Stimulated activated CD8-positive, alpha-beta memory T cell treated with anti-CD3 and anti-CD28 coated beads, Interleukin-12 subunit alpha, Interleukin-12 subunit beta, amount 100 ng/mL, for 4 hours (primary cell): Measurements from ENCODE around the gene DNAH7.

ENCODE experiments used
- DNase-seq: peaks from one replicate; pipeline ENCODE4 v3.0.0-alpha.2; 2020; ENCODE audit warnings: low read depth

Gene DNAH7

DNA sequence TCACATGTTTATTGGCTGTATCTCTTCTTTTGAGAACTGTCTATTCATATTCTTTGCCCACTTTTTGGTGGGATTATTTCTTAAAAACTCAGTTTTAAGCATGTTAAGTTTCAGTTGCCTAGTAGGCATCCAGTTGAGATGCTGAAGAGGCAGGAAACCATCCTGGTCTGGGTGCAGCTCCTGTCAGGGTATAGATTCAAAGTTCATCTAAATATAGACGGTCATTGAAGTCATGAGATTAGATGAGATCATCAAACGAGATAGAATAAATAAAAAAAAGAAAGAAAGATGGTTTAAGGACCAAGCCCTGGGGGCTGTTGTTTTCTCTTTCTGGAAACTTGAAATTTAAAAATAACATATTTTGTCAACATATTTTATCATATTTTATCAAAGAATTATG is 9.2 kb upstream of the DNAH7 start:
- DNase-seq, result no peak

DNA sequence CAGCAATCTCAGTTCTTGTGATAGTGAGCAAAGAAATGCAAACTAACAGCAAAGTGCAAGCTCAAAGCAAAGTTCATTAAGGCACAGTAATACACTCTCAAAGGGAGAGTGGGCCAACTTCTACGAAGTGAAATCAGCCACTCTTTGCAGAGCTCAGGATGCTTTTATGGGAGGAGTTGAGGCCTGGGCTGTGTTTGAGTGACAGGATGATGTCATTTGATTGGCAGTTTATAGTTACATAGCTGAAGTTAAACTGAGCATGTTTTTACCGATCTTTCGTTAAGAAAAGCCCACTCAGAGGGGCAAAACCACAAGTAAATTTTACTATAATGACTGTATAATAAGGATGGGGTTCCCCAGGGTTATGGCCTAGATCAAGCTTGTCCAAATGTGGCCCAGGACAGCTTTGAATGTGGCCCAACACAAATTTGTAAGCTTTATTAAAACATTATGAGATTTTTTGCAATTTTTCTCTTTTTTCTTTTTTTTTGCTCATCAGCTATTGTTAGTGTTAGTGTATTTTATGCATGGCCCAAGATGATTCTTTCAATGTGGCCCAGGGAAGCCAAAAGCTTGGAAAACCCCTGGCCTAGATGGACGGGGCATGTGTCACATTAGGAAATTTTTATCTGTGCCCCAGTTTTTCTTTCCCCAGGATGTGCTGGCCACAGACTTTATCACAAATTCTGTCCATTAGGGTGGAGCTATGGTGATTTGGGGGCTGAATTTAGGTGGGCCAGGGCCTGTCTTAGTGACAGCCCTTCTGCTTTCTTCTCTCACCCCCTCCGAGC is 8.3 kb upstream of the DNAH7 start:
- no peak for DNase-seq

DNA sequence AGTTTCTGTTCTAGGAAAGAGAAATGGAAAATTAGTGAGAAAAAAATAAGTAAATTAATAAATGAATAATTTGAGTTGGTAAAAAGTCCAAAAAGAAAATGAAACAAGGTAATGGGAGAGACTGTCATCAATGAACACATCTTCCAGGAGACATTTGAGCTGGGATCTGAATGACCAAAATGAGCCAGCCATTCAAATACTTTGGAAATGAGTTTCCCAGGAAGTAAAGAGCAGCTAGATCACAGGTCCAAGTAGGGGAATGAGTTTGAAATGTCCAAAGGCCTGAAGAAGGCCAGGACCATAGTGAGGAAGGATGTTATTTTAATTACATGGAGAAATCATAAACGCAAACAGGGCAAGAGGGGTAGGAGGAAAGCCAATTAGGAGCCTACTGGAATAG is 6.6 kb upstream of the DNAH7 start:
- no peak for DNase-seq

DNA sequence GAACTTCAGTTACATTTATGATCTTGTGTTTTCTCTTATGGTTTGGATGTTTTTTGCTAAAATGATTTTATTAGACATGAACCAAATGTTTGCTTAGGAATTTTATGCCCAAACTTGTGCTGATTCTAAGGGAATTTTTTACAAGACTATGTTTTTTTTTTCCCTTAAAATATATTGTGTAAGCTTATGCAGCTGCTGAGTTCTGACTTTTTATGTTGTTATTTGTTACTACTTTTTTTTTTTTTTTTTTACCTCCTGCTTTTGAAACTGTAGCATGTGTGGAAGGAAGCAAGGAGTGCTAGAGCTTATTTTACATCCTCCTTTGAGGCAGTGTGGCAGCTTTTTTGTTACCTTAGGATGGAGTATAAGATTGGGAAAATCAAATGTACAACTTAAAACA is 6.0 kb upstream of the DNAH7 start:
- DNase-seq, result no peak

DNA sequence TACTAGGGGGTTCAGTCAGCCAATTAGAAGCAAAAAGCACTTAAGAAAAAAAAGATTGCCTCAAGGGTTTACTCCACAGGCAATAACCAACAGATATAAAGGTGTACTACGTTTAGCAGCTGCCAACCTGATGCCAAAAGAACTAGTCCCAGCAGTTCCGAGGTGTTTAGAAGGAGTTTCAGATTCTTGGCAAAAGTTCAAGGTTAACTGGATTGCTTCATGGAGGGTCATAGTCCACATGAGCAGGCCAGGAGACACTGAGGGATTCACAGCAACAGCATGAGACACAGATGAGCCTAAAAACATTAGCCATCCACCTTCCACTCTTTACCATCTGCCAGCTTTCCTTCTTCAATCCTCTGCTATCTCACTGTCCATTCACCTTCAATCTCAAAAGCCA is 4.9 kb upstream of the DNAH7 start:
- no peak for DNase-seq

DNA sequence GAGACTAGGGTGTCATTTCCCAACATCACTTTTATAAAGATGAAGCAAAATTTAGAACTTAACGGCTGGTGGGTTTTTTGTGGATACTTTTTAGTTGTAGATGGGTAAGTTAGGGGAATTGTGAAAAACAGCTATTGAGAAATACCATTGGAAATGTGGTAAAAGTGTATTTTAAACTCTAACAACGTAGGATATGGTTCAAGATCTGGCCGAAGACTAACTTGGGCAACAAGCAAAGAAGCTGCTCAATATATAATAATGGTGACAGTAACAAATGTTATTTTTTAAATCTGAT is 1.6 kb downstream of the DNAH7 start:
- no peak for DNase-seq

DNA sequence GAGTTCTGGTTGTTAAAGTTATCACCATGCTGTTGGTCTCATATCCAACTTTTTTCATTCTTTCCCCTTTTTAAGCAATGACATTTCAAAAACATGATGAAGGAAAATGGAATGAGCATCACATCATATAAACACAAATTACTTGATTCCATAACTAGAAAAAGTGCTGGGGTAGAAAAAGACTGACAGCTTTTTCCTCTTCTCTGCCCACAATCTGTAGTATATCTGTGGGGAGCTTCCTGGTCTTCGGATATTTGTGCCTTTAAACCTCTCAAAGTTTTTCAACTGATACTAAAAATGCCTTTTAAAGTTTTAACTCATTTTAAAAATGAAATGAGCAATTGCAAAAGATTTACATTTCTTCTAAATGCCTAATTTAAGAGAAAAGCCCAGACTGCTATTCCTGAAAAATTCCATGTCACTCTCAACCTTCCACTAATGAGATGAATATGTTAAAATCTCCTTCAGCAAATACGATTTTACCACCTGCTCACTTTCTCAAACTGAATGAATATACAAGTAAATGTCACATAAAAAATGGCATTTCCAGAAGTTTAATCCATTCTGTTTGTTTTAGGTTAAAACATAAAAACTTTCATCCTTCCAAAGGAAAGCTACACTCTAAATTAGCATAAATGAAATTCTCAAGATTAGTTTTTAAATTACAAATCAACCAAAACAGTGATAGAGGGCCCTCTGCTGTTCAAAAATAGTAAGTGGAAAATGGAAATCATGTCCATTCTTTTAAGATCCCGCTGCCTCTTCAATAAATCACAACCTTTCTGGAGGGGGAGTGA is 2.1 kb downstream of the DNAH7 start:
- DNase-seq, result no peak

DNA sequence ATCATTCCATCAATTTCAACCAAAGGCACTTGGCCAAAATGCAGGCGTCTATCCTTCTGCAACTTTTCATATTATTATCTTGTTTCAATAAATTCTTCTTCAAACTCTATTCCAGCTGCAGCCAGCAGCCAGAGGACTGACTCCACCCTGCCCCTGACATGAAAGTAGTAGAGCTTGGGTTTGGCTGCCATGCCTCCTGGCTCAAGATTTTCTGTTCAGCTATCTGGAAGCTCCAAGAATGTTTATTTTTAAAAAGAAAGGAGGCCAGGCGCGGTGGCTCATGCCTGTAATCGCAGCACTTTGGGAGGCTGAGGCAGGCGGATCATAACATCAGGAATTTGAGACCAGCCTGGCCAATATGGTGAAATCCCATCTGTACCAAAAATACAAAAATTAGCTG is 4.9 kb downstream of the DNAH7 start:
- DNase-seq, result no peak

DNA sequence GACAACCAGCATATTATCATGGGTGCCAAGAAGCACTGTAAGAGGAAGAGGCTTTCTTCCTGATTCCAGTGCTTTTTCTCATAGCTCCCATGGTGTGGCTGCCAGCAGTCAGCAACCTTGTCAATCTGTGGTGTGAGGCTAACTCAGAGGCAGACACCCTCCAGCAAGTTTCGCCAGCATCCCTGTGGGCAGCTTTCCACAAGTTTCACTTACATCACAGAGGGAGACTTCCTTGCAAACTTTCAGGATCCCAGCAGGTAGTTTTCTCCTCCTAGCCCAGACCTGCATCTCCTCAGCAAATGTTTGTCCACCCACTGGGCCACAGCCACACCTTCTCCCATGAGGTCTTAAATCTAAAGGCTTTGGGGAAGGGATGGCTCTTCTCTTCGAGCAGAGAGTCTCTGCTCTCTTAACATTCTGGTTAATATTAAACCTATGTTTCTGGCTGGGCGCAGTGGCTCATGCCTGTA is 9.1 kb downstream of the DNAH7 start:
- DNase-seq, result no peak

DNA sequence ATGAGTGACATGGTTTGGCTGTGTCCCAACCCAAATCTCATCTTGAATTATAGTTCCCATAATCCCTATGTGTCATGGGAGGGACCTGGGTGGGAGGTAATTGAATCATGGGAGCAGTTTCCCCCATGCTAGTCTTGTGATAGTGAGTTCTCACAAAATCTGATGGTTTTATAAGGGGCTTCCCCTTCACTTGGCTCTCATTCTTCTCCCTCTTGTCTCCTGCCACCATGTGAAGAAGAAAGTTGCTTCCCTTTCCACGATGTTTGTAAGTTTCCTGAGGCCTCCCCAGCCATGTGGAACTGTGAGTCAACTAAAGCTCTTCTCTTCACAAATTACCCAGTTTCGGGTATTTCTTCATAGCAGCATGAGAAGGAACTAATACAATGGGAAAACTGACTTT is 14.0 kb downstream of the DNAH7 start:
- DNase-seq, result no peak

DNA sequence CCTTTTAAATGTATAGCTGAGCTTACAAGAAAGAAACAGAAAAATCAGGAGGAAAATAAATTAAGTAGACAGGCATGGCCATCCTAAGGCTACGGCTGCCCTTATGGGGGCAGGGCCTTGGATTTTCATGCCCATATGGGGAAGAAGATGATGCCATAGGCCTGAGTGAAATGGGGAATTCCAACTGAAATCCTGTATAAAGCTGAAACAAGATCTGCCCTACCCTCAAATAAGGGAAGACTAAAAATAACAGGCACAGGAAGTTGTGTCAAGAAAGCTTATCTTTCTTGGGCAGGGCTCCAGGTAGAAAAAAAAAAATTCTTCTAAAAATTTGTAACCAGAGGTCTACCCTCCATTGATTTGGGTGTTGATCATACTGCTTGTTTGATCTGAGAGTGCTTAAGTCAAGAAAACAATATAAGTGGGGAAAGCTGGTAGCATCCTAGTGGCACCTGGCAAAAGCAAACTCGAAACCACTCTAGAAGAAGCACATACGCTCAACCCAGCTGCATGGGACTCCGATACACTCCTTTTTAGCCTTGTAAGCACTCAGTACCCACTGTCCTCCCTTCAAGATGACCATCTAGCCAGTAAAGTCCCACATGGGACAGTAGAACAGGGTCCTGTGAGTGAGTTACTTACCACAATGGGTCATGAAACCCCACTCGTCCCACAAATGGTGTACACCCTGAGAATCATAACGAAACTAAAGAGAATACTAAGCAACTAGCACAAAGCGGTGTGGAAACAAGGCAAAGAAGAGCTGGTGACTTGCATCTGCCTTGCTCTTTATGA is 22.3 kb downstream of the DNAH7 start:
- DNase-seq, result no peak

DNA sequence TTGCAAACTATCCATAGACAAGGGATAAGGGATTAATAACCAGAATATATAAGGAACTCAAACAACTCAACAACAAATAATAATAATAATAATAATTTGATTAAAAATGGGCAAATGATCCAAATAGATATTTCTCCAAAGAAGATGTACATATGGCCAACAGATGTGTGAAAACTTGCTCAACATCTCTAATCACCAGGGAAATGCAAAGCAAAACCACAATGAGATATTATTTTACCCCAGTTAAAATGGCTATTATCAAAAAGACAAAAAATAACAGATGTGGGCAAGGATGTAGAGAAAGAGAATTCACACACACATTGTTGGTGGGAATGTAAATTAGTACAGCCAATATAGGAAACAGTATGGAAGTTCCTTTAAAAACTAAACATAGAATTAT is 26.9 kb downstream of the DNAH7 start:
- DNase-seq, result no peak

DNA sequence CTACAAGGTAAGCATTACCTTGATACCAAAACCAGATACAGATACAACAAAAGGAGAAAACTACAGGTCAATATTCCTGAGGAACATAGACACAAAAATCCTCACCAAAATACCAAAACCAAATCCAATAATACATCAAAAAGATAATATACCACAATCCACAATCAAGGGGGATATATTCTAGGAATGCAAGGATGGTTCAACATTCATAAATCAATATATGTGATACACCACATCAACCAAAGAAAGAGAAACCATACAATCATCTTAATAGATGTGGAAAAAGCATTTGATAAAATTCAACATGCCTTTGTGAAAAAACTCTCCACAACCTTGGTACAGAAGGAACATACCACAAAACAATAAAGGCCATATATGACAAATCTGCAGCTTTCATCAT is 28.4 kb downstream of the DNAH7 start:
- DNase-seq, result no peak

DNA sequence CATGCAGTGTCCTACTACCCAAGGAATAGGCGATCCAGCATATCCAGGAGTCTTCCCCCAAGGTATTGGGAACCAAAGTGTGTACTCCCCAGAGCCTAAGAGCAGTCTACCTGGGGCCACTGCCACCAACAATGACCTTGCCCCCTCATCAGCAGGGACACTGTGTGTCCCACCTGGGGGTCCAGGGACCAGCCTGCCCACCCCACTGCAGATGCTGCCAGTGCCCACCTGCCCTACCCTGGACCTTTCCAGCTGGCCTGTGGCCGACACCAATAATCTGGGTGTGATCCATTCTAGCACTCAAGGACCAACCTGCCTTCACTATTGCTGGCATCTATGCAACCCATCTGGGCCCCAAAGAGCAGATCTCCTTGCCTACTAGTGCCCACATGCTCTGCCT is 32.2 kb downstream of the DNAH7 start:
- no peak for DNase-seq

DNA sequence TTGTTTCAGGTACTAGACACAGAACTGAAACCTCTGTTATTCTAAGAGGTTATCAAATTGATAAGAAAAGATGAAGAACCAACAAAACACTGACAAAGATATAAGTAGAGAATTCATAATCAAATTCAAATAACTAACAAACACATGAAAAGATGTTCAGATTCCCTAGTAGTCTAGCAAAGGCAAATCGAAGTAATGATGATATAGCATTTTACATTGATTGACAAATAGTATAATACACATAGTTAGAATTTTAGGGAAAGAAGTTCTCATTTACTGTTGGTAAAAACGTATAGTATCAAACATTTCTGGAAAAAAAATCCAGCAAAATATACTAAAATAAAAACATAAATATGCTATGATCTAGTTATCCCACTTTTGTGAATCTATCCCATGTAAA is 50.6 kb downstream of the DNAH7 start:
- no peak for DNase-seq

DNA sequence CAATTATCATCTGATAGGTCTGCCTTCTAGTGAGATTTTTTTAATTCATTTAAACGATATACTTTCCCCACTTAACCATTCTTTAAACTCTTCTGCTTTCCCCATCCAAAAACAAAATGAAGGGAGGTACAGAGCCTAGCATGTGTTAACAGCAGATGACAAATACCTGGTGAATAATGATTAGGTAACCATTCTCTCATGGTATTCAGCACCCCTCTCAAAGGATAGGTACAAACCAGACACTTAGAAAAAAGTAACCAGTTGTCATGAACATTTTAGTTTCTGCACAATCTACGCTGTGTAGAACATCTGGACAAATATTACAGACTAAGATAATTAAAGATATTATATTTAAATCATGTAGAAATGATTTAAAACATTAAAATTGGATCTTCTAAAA is 56.3 kb downstream of the DNAH7 start:
- DNase-seq, result no peak

DNA sequence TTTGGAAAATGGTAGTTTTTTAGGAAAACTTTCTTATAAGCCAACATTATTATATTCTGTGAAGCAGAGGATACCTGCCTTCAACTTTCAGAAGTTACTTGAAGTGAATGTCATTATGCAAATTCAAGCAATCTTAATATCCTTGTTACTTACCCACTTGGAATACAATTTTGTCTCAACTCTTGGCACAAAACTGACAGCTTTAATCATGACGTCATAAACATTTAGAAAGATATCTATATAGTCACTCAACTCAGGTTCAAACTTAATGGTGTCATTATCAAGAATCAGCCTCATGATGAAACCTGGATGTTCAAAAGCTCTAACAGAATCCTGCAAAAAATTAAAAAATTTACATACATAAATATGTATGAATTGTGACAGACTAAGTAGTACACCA is 68.1 kb downstream of the DNAH7 start:
- no peak for DNase-seq

DNA sequence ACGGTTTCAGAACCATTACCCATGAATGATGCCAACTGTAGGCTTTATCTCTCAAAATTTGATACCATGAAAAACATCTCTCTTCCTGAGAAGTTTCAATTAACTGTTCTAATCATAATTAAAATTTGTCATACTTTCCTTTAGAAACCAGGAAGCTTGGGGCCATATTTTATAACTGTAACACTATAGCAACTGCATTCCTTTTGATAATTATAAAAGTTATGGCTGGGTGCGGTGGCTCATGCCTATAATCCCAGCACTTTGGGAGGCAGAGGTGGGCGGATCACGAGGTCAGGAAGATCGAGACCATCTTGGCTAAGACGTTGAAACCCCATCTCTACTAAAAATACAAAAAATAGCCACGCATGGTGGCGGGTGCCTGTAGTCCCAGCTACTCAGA is 70.6 kb downstream of the DNAH7 start:
- DNase-seq, result no peak

DNA sequence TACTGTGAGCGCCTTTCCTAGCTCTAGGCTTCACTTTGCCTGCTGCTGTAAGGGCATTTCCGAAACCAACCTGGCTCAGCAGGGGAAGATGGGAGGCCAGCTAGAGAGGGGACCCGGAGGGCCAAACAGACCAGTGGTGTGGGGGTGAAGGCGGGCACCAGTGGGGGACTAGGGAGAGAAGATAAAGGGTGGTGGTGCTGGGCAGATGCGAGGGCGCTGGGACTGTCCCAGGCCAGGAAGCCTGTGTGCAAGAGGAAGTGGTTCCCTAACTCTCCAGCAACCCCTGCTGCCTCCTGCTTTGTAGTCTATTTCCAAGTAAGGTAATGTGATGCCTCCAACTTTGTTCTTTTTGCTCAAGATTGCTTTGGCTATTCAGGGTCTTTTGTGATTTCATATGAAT is 73.1 kb downstream of the DNAH7 start:
- DNase-seq, result no peak

DNA sequence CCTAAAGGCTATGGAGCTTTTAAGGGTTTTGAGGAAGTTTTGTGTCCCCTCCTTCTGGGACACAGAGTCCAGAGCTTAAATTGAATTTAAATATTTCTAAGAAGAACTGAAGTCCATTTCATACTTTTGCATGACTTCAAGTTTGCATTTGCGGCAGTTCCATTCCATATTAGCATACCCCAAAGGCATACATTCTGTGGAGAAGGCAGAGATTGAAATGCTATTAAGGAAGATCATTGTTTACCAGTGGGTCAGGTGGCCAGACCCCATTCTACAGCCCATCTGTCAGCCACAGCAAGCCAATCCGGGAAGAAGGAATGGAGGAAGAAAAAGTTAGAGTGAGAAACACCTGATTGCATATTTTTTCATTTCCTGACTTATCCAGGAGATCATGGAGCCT is 75.0 kb downstream of the DNAH7 start:
- DNase-seq, result no peak

DNA sequence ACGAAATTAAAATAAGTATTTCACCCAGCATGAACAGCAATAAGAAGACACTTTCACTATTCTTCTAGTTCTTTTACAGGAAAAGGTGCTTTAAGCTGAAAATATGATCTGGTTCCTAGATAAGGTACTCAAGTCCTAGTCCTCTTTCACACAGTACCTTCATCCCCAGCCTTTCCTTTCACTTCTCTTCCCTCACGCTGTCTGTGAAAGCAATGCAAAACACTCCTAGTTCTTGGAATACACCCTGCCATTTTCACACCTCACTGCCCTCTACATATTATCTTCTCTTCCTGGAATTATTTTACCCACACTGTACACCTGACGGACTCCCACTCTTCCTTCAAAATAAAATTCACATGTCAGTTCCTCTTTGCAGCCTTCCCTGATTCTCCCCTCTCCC is 82.9 kb downstream of the DNAH7 start:
- DNase-seq, result no peak

DNA sequence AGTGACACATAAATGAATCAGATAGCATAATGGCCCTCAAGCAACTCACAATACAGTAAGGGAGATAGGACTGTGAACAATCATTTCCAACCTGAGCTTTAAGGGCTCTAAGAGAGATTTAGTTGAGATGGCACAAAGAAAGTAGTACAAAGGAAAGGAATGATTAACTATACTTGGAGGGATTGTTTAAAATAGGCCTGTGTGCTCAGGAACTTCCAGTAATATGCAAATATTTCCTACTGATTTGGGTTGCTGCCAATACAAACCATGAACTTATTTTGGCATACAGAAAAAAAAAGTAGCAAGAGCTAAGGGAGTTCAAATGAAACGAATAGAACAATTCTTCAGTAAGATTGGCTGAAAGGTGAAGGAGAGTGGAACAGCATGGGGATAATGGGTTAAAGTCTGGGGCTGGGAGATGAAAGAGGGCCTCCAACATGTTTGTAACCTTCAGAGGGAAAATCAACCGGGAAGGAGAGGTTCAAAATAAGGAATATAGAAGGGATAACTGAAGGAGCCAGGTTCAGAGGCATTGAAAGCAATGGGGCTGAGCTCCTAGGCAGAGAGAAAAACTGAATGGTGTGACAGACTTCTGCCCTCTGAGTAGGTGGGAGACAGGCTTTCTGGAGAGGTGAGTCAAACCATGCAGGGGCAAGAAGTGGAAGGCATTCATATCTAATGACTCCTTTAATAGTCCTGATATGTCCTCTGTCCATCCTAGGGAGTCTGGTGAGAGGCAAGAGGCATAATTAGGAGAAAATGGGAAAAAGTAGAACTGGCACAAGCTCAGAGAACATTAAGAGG is 83.5 kb downstream of the DNAH7 start:
- DNase-seq, result no peak
